HG03342 (cell line): Measurements from ENCODE around the gene G3BP1.
A peak's percentile ranks its signal among the peaks of the same experiment; 100 is the strongest.
"Not testable (repeated sequence)": the region's sequence is repeated elsewhere in the genome, so short reads cannot be mapped to it uniquely, and the experiment has no call there.

Source experiments
- ATAC-seq: cut with Tn5 transposase; IDR thresholded peaks from one replicate; pipeline ENCODE4 v1.9.1; 2021; ENCODE audit warnings: mild to moderate bottlenecking, moderate library complexity; ENCODE audit not compliant: unreplicated experiment

The G3BP1 gene

GRCh38 chr5:151751593-151751992, 20.2 kb upstream of the G3BP1 start:
- ATAC-seq: no peak

- ATAC-seq: no peak
Measured at GRCh38 chr5:151755383-151755782, 16.4 kb upstream of the G3BP1 start.

GRCh38 chr5:151757233-151758140, 14.3 kb upstream of the G3BP1 start:
- no peak for ATAC-seq

GRCh38 chr5:151758141-151758429, 13.7 kb upstream of the G3BP1 start:
- peak; percentile 14 for ATAC-seq

- peak; percentile 97 for ATAC-seq
Measured at GRCh38 chr5:151758430-151759241, 13.1 kb upstream of the G3BP1 start, which contains the start of gene ATOX1. Gene ATOX1 (minus strand): TSS chr5:151758631. CDS start chr5:151758551, 80 bp downstream.

GRCh38 chr5:151764801-151765200, 7.0 kb upstream of the G3BP1 start:
- no peak for ATAC-seq

- no peak for ATAC-seq
Measured at GRCh38 chr5:151766975-151767374, 4.8 kb upstream of the G3BP1 start.

GRCh38 chr5:151770383-151771258, 1.1 kb upstream of the G3BP1 start:
- ATAC-seq: peak; percentile 28

GRCh38 chr5:151772029-151772845, 483 bp downstream of the G3BP1 start:
- ATAC-seq: no peak

GRCh38 chr5:151772846-151773561, 1.2 kb downstream of the G3BP1 start:
- ATAC-seq: no peak

- ATAC-seq: no peak
Measured at GRCh38 chr5:151773951-151774350, 2.2 kb downstream of the G3BP1 start.

- ATAC-seq: no peak
Measured at GRCh38 chr5:151775025-151775606, 3.4 kb downstream of the G3BP1 start.

GRCh38 chr5:151779531-151780125, 7.9 kb downstream of the G3BP1 start:
- ATAC-seq: no peak

GRCh38 chr5:151780348-151780747, 8.6 kb downstream of the G3BP1 start:
- ATAC-seq: no peak

GRCh38 chr5:151781201-151781600, 9.4 kb downstream of the G3BP1 start:
- no peak for ATAC-seq

GRCh38 chr5:151783664-151784063, 11.9 kb downstream of the G3BP1 start:
- ATAC-seq: not testable (repeated sequence)

- no peak for ATAC-seq
Measured at GRCh38 chr5:151784141-151784540, 12.4 kb downstream of the G3BP1 start.

GRCh38 chr5:151786468-151786867, 14.7 kb downstream of the G3BP1 start:
- ATAC-seq: no peak

- no peak for ATAC-seq
Measured at GRCh38 chr5:151787817-151788216, 16.1 kb downstream of the G3BP1 start.
